GM19455 (cell line): ENCODE measurements around the gene HPCAL4.

Experiments
- ATAC-seq: cut with Tn5 transposase; IDR thresholded peaks from one replicate; pipeline ENCODE4 v1.9.1; 2021; ENCODE audit not compliant: unreplicated experiment

The HPCAL4 gene

DNA sequence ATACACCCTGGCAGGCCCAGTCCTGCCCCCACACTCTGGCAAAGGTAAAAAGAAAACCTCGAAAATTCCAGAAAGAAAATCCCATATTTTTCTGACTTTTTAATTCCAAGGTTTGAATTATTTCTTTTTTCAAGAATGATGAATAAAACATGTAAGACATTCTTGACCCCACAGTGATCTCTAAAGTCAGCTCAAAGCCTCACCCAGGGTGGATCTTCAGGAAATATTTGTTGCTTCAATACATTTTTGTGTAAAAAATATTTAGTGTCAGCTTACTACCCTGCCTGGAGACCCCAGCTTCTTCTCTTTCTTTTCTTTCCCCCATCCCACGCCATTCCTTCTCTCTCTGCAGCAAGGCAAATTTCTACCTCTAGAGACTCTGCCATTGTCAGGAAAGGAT, 12.3 kb downstream of the HPCAL4 start:
- no peak for ATAC-seq

DNA sequence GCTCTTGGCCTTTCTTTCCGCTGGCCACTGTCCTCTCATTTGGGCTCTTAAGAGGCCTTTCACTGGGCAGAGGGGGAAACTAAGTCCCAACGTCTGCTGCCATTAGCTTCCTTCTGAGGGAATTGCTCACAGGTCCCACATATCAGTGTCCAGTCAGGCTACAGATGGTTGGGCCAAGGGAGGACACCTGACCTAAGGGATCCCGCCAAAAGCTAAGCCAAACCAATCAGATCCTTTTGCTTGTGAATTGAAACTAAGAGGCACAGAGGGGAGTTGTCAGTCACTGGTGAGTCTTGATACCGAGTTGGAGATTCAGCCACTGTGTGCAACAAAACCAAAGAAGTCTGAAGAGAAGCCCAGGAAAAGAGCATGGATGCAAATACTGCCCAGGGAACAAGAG, 13.6 kb downstream of the HPCAL4 start:
- ATAC-seq = no peak

DNA sequence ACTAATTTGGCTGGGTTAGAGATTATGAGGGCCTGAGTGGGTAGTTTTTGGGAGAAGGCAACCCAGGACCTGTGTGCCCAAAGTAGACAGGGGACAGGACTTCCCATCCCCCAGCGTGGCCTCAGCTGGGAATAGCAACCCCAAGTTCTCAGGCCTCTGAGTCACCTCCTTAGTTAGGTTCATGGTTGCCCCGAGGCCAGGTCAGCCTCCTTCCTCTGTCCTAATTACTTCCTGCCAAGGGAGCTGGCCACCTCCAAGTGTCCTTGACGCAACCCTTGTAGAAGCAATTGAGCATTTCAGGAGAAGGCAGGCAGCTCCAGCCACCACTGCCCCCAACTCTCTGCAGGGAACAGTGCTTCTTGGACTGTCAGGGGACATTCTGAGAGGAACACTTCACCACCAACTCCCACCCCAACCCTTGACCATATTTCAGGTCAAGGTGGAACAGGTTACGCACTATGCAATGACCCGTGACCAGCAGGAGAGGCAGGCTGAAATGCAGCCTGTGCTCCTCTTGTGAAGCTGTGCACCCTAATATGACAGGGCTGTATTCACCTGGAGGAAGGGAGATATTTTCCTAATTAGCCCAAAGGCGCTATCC, 14.2 kb downstream of the HPCAL4 start:
- ATAC-seq = no peak

DNA sequence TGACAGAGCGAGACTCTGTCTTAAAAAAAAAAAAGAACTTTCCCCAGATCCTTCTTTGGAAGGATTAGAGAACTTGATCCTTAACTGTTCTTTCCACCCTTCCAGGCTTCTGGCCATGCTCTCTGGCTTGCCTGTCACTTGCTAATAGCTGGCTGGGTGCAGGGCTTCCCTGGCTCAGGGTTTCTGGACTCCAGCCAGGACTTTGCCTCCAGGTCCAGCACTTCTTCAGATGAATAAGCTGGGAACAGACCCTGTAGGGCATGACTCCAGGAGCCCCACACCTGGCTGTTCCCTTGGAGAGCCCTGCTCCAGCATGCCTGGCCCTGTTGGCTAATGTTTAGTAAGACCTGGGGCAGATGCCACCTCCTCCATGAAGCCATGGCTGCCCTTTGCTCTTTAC, 16.0 kb downstream of the HPCAL4 start:
- ATAC-seq = no peak

DNA sequence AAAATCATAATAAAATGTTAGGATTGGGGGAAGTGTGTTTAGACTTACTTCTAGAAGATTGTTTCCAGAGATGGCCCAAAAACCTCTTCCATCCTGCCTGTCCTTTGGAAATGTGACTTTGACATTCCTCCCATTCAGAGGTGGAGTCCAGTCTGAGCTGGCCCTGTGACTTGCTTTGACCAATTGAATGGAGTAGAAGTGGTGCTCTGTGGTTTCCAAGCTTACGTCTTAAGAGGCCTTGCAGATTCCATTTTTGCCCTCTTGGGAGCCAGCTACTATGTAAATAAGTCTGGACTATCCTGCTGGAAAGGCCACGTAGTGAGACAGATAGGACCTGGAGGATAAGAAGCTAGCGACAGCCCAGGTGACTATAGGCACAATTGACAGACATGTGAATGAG, 18.0 kb downstream of the HPCAL4 start:
- ATAC-seq = no peak

DNA sequence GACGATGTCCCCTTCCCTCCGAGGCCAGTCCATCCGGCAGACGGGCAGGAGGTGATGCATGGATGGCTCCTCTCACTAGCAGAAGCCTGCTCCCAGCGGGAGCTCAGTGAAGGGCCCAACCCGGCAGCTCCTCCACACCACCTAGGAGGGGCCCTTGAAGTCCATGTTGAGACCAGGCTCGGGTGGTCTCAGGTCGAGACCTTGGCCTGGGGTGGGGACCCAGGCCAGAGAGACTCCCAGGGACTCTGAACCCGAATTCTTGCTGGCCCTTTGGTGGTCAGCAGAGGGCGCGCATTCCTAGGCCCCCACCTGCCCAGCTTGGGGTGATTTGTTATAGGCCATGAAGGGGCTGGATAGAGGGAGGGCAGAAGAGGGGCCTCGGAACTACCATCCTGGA, 18.7 kb downstream of the HPCAL4 start:
- ATAC-seq = no peak

DNA sequence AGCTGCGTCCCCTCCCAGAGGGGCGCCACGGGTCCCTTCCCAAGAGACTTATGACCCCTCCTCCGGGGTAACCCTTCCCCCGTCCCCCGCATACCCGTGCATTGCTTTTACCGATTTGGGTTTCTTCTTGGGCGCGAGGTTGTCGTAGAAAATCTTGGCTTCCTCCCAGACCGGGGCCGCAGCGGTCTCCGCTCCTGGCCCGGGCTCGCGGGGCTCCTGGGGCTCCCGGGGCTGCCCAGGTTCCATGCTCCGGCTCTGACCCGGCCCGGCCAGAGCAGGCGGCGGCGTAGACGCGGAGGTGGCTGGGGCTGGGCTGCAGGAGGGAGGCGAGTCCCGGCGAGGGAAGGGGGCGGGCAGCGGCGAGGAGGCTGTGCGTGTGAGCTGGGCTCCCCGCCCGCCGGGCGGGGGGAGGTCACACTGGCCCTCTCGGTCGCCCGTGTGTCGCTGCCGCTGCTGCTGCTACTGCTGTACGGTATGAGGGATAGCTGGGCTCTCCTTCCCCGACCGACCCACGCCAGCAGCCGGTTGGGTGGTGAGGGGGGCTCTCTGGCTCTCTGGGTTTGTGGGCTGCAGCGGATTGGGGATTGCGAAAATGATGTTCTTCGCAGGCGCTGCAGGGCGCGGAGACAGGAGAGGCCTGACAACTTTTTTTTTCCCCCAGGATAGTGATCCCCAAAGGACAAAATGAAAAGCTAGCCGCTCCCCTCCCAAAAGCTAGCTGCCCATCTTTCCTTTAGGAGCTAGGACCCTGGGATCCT, 19.3 kb downstream of the HPCAL4 start, which contains the start of gene NT5C1A:
Gene NT5C1A, minus strand, starts transcription at position 315 of the 758 bp plus-strand sequence. Its CDS starts 69 bp downstream, at position 246.
- ATAC-seq = no peak

DNA sequence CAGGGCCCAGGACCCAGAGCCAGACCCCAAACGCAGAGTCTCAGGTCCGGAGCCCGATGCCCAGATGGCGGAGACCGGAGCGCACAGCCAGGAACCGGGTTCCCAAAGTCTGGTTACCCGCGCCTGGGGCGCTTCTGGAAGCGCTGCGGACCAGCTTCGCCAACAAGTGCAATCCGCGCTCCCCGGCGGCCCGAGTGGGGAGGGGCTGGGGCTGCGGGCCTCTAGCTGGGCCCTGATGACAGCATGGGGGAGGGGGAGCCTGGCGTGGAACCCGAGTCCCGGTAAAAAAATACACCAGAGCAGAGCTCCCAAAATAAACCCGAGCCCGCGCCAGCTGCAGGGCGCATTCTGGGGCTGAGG, 19.8 kb downstream of the HPCAL4 start:
- ATAC-seq = no peak

DNA sequence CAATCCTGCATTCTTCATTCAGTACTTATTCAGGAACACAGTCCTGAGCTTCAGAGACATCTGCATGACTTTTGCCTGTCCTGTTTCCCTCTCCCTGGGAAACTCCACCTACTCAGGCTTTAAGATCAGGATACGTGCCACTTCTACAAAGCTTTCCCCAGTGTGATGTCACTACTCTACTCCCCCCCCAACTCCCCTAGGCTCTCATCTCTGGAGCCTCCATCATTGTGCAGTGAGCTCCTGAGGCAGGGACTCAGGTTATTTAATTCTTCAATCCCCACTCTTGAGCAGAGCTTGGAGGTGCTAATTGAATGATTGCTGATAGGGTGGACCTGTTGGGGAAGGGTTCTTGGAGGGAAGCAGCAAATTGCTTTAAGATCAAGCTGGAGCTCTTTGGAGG, 20.5 kb downstream of the HPCAL4 start:
- no peak for ATAC-seq

DNA sequence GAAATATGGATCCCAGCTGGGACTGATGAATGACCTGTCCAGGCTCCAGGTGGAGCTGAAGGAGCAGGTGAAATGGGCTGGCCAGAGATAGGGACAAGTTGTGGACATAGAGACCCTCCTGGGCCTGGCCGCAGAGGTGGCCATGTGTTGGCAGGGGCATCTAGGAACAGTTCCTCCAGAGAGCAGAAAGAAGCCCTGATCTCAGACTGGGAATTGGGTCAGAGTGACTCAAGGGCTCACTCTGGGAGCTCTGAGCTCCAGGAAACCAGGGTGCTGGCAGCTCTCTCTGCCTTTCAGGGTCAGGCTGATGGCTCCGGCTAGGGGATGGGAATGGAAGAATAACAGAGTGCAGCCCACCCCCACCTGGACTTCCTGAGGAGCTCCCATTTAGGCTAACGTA, 22.3 kb downstream of the HPCAL4 start:
- ATAC-seq = no peak

DNA sequence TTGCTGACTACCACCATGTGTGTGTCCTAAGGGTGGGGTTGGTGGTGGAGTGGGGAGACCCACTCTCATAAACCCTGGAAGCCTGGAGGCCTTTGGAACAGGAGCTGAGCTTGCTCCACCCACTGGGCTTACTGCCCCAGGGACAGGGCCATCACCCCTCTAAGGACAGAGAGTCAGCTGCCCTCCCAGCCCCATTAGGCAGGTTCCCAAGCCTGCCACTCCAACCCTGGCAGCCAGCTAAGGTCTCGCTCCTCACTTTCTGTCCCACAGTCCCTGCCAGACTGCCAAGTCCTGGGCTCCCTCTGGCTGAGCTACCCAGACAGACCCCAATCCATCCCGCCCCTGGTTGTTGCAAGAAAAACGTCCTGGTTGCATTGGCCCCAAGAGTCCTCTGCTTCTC, 23.1 kb downstream of the HPCAL4 start:
- ATAC-seq = no peak

DNA sequence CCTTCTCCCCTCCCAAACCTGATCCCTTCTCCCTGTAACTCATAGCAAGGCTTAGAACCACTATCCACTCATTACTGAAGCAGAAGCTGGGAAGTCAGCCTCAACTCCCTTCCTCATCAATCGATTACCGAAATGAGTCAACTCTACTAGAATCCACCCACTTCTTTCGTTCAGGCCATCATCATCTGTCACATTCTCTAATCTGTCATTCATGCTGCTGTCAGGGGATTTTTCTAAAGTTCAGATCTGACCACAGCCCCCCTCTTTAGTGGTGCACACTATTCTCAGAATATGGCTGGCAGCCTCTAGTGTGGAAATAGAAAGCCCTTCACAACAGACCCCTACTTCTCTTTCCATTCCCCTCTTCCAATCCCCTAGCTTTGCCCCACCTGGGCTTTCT, 24.5 kb downstream of the HPCAL4 start:
- peak; percentile 71 for ATAC-seq

DNA sequence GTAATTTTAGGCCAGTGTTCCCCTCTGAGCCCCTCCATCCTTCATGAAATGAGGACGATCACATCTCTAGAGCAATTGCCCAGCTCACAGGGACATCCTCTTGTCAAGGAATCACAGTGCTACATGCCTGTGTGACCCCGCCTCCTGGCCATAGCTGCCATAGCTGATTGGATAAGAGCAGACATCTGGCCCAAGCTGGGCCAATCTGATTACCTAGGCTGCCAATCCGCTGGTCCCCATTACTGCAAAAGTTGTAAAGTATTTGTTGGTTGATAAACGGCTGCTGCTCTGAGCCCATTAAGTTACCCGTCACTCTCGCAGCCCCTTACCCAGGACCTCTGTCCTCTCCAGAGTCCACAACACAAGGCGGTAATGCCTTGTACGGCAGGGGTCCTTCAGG, 27.7 kb downstream of the HPCAL4 start:
- no peak for ATAC-seq

DNA sequence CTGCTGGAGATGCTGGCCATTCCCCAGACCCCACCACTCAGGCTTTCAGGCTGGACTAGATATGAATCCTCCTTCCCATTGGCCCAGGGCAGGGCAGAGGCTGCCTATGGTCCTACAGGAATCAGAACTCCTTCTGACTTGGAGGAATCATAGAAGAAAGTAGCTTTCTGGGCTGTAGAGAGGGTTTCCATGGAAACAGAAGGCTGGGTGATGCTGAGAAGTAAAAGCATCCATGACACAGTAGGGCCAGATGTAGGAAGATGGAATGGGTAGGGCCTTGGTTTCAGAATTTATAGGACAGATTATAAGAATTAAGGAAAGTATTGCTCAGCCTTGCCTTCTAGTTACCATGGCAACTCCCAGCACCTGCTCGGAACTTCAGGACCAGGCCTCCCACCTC, 28.4 kb downstream of the HPCAL4 start:
- no peak for ATAC-seq

DNA sequence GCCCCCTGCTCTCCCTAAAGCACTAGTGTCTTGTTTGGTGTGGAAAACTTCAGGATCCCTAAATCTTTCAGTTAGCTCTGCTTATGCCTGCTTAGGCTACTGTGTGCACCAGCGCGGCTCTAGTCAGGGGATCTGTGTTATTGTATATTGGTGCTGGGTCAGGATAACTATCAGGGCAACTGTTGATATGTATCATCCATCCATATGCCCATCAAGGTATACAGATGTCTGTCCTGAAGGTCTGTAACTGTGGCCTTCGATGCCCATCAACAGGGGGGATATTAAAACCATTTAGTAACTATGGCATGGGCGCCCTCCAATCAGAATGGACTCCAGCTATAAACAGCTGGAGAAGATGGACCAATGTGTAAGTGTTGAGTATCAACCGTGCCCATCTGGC, 31.7 kb downstream of the HPCAL4 start:
- ATAC-seq = no peak

DNA sequence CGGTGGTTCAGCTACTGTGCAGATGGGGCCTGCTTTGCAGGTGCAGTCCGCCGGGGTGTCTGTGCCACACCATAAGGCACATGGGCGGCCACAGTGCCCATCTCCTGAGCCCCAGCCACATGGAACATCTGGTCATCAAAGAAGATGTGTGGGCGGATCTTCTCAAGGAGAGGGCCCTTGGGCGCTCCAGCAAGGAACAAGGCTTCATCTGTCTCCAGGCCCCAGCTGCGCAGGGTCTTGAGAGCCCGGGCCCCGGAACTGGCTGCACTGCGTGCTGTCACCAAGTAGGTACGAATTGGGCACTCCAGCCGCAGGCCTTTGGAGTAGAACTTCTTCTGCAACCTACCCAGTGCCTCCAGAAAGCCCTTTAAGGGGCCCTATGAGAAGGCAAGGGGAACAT, 32.1 kb downstream of the HPCAL4 start:
- ATAC-seq = no peak

DNA sequence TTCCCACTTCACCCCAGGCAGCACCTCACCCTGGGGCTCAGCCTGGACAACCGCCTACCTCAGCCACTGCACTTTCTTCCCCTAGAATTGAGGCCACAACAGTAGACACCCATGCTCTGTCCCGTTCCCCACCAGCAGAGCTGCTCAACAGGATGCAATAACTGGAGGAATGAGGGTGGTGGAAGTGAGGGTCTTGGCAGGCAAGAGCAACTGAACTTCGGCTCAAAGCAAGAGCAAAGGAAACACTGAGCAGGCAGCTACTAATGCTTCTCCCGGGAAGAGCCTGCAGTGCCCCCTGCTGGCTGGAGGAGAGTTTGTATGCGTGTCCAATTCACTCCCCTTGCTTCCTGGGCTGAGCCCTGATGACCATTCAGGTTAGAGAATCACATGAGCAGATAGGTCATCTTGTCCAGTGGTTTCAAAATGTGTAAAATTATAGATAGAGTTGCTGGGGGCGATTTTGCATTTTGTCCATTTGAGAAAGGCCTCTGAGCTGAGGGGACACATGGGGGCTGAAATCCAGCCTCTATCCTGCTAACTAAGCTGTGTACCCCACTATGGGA, 33.2 kb downstream of the HPCAL4 start:
- ATAC-seq = no peak

DNA sequence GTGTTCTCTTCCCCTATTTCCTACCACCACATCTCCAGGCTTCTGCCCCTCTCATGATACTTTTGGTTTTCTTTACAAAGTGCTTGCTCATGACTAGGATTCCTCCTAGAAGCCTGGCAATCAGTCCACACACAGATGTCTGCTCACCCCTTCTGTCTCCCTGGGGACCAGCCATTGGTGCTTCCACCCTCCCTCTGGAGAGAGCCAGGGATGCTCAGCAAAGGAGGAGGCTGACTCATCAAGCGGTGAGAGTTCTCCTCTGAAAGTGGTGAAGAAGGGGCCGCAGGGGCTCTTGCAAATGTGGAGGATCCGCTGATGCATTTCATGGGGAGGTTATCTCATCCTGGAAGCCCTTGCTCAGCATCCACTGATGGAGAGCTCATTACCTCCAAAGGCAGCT, 33.8 kb downstream of the HPCAL4 start:
- no peak for ATAC-seq

DNA sequence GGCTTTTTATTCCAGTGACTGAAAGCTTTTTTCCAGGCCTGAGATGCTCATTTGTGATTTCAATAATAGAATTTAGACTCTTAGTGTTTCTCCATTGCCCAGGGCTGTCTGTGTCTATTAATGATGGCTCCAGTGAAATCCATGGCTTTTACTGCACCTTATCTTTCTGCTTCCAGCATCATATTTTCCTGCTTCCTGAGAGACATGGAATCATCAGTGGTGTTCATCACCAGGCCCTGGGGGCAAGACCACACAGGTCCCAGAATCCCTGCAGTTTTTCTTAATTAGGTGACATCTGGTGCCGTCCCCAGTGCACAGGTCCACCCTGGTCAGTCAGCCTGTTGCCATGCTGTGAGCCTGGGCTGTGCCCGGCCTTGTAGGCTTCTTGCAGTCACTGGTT, 34.8 kb downstream of the HPCAL4 start:
- no peak for ATAC-seq

DNA sequence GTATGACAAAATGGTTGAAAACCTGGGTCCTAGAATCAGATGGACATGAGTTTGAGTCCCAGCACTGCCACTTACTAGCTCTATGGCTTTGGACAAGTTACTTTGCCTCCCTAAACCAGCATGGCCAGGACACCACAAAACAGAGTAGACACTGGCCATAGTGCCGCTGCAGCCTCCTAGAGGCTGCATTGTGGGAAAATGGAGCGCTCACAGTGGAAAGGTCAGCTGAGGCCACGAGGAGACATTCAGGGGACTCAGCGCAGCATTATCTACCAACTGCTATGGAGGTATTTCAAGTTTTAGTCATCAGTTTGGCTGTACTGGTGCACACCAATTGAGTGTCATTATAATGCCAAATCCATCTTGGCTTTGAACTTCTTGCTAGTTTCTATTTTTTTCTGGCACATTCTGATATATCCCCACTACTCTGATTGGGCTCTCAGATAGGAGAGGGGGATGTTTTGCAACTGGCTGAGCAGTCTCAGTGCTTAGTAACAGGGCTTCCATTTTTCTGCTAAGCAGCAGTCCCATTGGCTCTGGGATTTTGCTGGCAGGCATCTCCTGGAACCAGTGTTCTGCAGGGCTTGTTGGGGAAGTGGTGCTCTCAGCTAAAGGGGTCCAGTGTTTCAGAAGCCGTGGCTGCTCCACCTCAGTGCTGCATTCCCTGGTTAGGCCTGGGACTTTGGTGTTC, 35.5 kb downstream of the HPCAL4 start:
- no peak for ATAC-seq

DNA sequence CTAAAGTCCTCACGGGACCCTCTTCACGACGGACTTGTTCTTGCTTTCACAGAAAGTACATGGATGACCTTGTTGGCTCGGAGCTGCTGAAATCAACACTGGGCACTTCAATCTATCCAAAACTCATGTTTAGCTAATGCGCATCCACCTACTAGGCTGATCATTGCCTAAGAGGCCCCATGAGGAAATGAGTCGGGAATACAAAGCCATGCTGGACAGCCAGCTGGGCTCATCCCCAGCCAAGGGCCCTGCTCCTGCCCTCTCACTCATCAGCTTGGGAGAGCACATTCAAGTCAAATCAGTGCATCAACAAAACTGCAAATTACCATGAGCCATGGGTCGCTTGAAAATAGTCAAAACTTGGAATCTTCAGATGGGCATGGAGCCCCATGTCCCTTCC, 36.9 kb downstream of the HPCAL4 start:
- no peak for ATAC-seq

DNA sequence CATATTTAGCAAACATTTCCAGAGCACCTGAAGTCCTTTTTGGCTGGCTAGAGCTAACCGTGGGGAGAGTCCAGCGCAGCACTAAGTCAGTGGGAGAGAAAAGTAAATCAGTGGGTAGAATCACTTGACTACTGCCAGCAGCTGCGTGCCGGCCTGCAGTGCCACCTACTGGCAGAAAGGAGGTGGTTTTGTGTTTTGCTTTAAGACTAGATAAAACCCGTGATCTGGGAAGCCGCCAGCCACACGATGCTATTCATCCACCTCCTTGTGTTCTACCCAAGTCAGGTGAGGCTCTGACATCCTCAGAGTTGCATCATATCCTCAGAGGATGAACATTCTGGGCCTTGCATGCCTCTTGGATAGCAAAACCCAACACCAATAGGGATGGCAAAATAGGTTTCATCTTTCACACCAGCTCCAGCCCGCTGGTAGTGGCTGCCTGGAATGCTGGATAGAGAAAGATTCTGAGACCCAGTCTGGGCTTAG, 37.6 kb downstream of the HPCAL4 start:
- no peak for ATAC-seq
